K562 (cell line): ENCODE results near the gene HOXB5. TPM values are rescaled to one million over a fixed set of nuclear protein-coding genes. Genes with fewer than 3 reads are reported as not detected.

ENCODE experiments used
- CEBPZ ChIP-seq: fragments of 150-350 bp; IDR thresholded peaks from 2 replicates; pipeline ENCODE4 v1.6.1; 2014; ENCODE audit warnings: low read depth, mild to moderate bottlenecking, low read length, borderline replicate concordance
- POLR2AphosphoS2 ChIP-seq: IDR thresholded peaks from 2 replicates; pipeline ENCODE4 v1.6.1; 2012; ENCODE audit warnings: low read length, improper control_type of control experiment
- PRPF4 ChIP-seq: fragments of 200-400 bp; formaldehyde crosslinking; IDR thresholded peaks from one replicate; pipeline ENCODE4 v1.6.1; 2017; ENCODE audit warnings: low read length, low read depth, mild to moderate bottlenecking; ENCODE audit not compliant: insufficient read depth, poor library complexity, severe bottlenecking
- SRSF7 ChIP-seq: fragments of 200-400 bp; formaldehyde crosslinking; optimal IDR thresholded peaks from 2 replicates; pipeline ENCODE3; 2017; ENCODE audit warnings: mild to moderate bottlenecking, low read depth, low read length
- TEAD4 ChIP-seq, 2 experiments: sonication (generic) in 1 of 2; formaldehyde crosslinking in 1 of 2; IDR thresholded peaks; 2 replicates each; pipeline versions ENCODE4 v1.6.1 to v1.8.0; 2012 to 2022; ENCODE audit warnings: borderline replicate concordance in 1 of 2, inconsistent platforms in 1 of 2, low read length in 1 of 2, mild to moderate bottlenecking in 1 of 2, missing genetic modification reagents in 1 of 2
- ZEB2 ChIP-seq: fragments of 450-650 bp; IDR thresholded peaks from 2 replicates; pipeline ENCODE4 v1.6.1; 2016
- microRNA counts: library from miRNA; unstranded; fragments of <30 nt; microRNA quantifications from one replicate; lab custom pipeline; 2016
- microRNA-seq: library from miRNA; unstranded; fragments of <30 nt; microRNA quantifications from one replicate; pipeline ENCODE4, GENCODE V29; 2018; ENCODE audit warnings: borderline microRNAs expressed
- polyA plus RNA-seq, 8 experiments: library from polyadenylated mRNA; depleted of rRNA in 4 of 8; stranded (reverse) in 5 of 8; unstranded in 3 of 8; fragments of >200 nt; fragmentation: Nextera tagmentation in 2 of 8; fragmentation: Illumina TruSeq in 1 of 8; extraction: Ambion mirVana in 2 of 8; extraction: Trizol in 1 of 8; gene quantifications; 2 replicates each; pipeline versions ENCODE4 v1.2.1 to v1.2.3, GENCODE V29; 2011 to 2014; ENCODE audit warnings: inconsistent platforms in 1 of 8, missing spikeins in 1 of 8
- small RNA-seq: library from RNA; depleted of rRNA; stranded (forward); fragments of <200 nt; gene quantifications from one replicate; pipeline ENCODE3, GENCODE V24; 2014
- total RNA-seq, 7 experiments: library from RNA; depleted of rRNA in 6 of 7; stranded (reverse); fragments of >200 nt in 6 of 7; fragmentation: Illumina TruSeq in 2 of 7; extraction: Trizol in 2 of 7; gene quantifications; 2 replicates each; pipeline versions ENCODE4 v1.2.1 to v1.2.3, GENCODE V29; 2011 to 2021; ENCODE audit warnings: low replicate concordance in 1 of 7

The HOXB5 gene
- total and polyA plus RNA-seq, 9 of the 15 experiments (the other 6 are each of a cell fraction or from before 2014, with no cell fraction given): 0.24 to 2.7 (median 0.65) TPM

DNA sequence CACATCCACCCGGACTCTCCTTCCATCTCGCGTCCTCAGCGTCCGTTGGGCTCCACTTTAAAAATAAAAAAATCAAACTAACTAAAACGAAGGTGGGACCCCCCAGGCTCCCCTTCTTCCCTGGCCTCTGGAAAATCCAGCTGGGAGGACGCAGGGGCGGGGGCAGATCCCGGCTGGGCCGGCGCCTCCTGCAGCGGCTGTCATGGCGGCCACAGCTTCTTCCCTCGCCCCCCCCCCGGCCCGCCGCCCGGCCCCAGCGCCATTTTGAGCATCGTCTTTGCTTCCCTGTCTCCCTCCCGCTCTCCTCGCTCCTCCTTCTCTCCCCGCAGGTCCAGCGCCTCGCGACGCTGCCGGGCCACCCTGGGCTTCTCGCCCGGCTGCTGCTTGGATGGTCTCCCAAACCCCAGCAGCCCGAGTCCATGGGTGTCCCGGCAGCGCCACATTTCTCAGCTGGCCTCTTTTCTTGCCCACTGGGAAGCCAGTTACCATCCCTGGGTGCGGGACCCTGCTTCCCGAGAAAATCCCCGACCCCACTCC, 51.9 kb downstream of the HOXB5 start (continued):
- TF ChIP-seq SRSF7 (no peak), PRPF4 (no peak), ZEB2 (no peak), TEAD4 (IDR thresholded peaks at IDR 0.05; ENCODE audit: low read length) (no peak; the same call in 1 of the 2 replicates), TEAD4 (CRISPR knock-in tag; IDR thresholded peaks at IDR 0.05; ENCODE audit: borderline replicate concordance) (no peak), POLR2AphosphoS2 (no peak), CEBPZ (no peak)

MicroRNA genes within 50 kb of the gene (microRNA counts, 767-probe panel; counts per million panel counts)
- microRNA hsa-miR-10a-5p (lab: Ali Mortazavi, UCI): 5,144 counts per million, percentile 90 among the panel's probes with 10 or more counts

Small RNAs within 50 kb of the gene (microRNA-seq; reads per million reads assigned to microRNA genes)
- 8.6 reads per million, percentile 55 among the genes with 10 or more reads in this experiment for gene MIR196A1

Small RNAs within 50 kb of the gene (small RNA-seq; reads per million reads assigned to genes)
- 4.0 reads per million, percentile 91 among the genes with 10 or more reads in this experiment for gene MIR196A1

Other genes with a start within 250 kb of the HOXB5 start
Only the 7 nearest of the 14 such genes appear.
- gene HOXB2, start 48.7 kb downstream of the HOXB5 start, total RNA-seq (2014; rRNA removed): 35.0 and 42.1 TPM in 2 replicates
- 13.0 and 16.9 TPM in 2 replicates for gene HOXB2, start 48.7 kb downstream of the HOXB5 start, total RNA-seq (2014; rRNA removed; fragmentation: Illumina TruSeq; extraction: Trizol)
- 21.2 and 22.2 TPM in 2 replicates for gene HOXB2, start 48.7 kb downstream of the HOXB5 start, total RNA-seq (2015; rRNA removed; fragmentation: Illumina TruSeq; extraction: Trizol)
- 74.2 and 75.5 TPM in 2 replicates for gene HOXB2, start 48.7 kb downstream of the HOXB5 start, total RNA-seq (2021)
- 15.9 and 16.4 TPM in 2 replicates for gene HOXB2, start 48.7 kb downstream of the HOXB5 start, polyA plus RNA-seq (2011; rRNA removed)
- gene HOXB2, start 48.7 kb downstream of the HOXB5 start, polyA plus RNA-seq (2014; fragmentation: Illumina TruSeq; extraction: Trizol): 32.5 and 32.6 TPM in 2 replicates
- gene HOXB2, start 48.7 kb downstream of the HOXB5 start, polyA plus RNA-seq (2014; fragmentation: Nextera tagmentation; extraction: Ambion mirVana): 1 to 10 TPM; 2.1 to 3.1 TPM
- gene HOXB2, start 48.7 kb downstream of the HOXB5 start, polyA plus RNA-seq (2014; rRNA removed): 66.4 and 97.7 TPM in 2 replicates
- gene HOXB4, start 15.4 kb downstream of the HOXB5 start, total RNA-seq (2014; rRNA removed): 23.9 and 26.4 TPM in 2 replicates
- 10.6 and 10.8 TPM in 2 replicates for gene HOXB4, start 15.4 kb downstream of the HOXB5 start, total RNA-seq (2014; rRNA removed; fragmentation: Illumina TruSeq; extraction: Trizol)
- 14.6 and 14.9 TPM in 2 replicates for gene HOXB4, start 15.4 kb downstream of the HOXB5 start, total RNA-seq (2015; rRNA removed; fragmentation: Illumina TruSeq; extraction: Trizol)
- gene HOXB4, start 15.4 kb downstream of the HOXB5 start, total RNA-seq (2021): 33.2 and 34.9 TPM in 2 replicates
- gene HOXB4, start 15.4 kb downstream of the HOXB5 start, polyA plus RNA-seq (2011; rRNA removed): 9.2 and 13.0 TPM in 2 replicates
- 27.5 and 30.2 TPM in 2 replicates for gene HOXB4, start 15.4 kb downstream of the HOXB5 start, polyA plus RNA-seq (2014; fragmentation: Illumina TruSeq; extraction: Trizol)
- gene HOXB4, start 15.4 kb downstream of the HOXB5 start, polyA plus RNA-seq (2014; fragmentation: Nextera tagmentation; extraction: Ambion mirVana): 1 to 10 TPM; 1.6 to 2.6 TPM
- gene HOXB4, start 15.4 kb downstream of the HOXB5 start, polyA plus RNA-seq (2014; rRNA removed): 22.5 and 27.2 TPM in 2 replicates
- gene HOXB3, start 3.5 kb downstream of the HOXB5 start, total RNA-seq (2014; rRNA removed): 11.8 and 17.2 TPM in 2 replicates
- 20.2 and 21.2 TPM in 2 replicates for gene HOXB3, start 3.5 kb downstream of the HOXB5 start, total RNA-seq (2014; rRNA removed; fragmentation: Illumina TruSeq; extraction: Trizol)
- 24.7 and 28.1 TPM in 2 replicates for gene HOXB3, start 3.5 kb downstream of the HOXB5 start, total RNA-seq (2015; rRNA removed; fragmentation: Illumina TruSeq; extraction: Trizol)
- gene HOXB3, start 3.5 kb downstream of the HOXB5 start, total RNA-seq (2021): 22.7 and 28.3 TPM in 2 replicates
- 15.7 and 21.5 TPM in 2 replicates for gene HOXB3, start 3.5 kb downstream of the HOXB5 start, polyA plus RNA-seq (2011; rRNA removed)
- 23.5 and 27.0 TPM in 2 replicates for gene HOXB3, start 3.5 kb downstream of the HOXB5 start, polyA plus RNA-seq (2014; fragmentation: Illumina TruSeq; extraction: Trizol)
- 1 to 10 TPM; 2.4 to 2.5 TPM for gene HOXB3, start 3.5 kb downstream of the HOXB5 start, polyA plus RNA-seq (2014; fragmentation: Nextera tagmentation; extraction: Ambion mirVana)
- gene HOXB3, start 3.5 kb downstream of the HOXB5 start, polyA plus RNA-seq (2014; rRNA removed): 33.0 and 41.3 TPM in 2 replicates
- gene HOXB6, start 11.2 kb upstream of the HOXB5 start, total RNA-seq (2014; rRNA removed): 6.5 and 9.1 TPM in 2 replicates
- 3.9 and 4.9 TPM in 2 replicates for gene HOXB6, start 11.2 kb upstream of the HOXB5 start, total RNA-seq (2014; rRNA removed; fragmentation: Illumina TruSeq; extraction: Trizol)
- 7.3 and 7.5 TPM in 2 replicates for gene HOXB6, start 11.2 kb upstream of the HOXB5 start, total RNA-seq (2015; rRNA removed; fragmentation: Illumina TruSeq; extraction: Trizol)
- 10.6 and 14.2 TPM in 2 replicates for gene HOXB6, start 11.2 kb upstream of the HOXB5 start, total RNA-seq (2021)
- gene HOXB6, start 11.2 kb upstream of the HOXB5 start, polyA plus RNA-seq (2011; rRNA removed): 2.3 and 3.0 TPM in 2 replicates
- 4.0 and 7.7 TPM in 2 replicates for gene HOXB6, start 11.2 kb upstream of the HOXB5 start, polyA plus RNA-seq (2014; fragmentation: Illumina TruSeq; extraction: Trizol)
- gene HOXB6, start 11.2 kb upstream of the HOXB5 start, polyA plus RNA-seq (2014; fragmentation: Nextera tagmentation; extraction: Ambion mirVana): 1 to 10 TPM; 1.2 to 1.9 TPM
- 13.7 and 14.8 TPM in 2 replicates for gene HOXB6, start 11.2 kb upstream of the HOXB5 start, polyA plus RNA-seq (2014; rRNA removed)
- gene HOXB7, start 17.2 kb upstream of the HOXB5 start, total RNA-seq (2014; rRNA removed): 8.3 and 11.0 TPM in 2 replicates
- 13.5 and 14.7 TPM in 2 replicates for gene HOXB7, start 17.2 kb upstream of the HOXB5 start, total RNA-seq (2014; rRNA removed; fragmentation: Illumina TruSeq; extraction: Trizol)
- gene HOXB7, start 17.2 kb upstream of the HOXB5 start, total RNA-seq (2015; rRNA removed; fragmentation: Illumina TruSeq; extraction: Trizol): 14.8 and 16.7 TPM in 2 replicates
- gene HOXB7, start 17.2 kb upstream of the HOXB5 start, total RNA-seq (2021): 8.2 and 10.8 TPM in 2 replicates
- 5.5 and 5.9 TPM in 2 replicates for gene HOXB7, start 17.2 kb upstream of the HOXB5 start, polyA plus RNA-seq (2011; rRNA removed)
- gene HOXB7, start 17.2 kb upstream of the HOXB5 start, polyA plus RNA-seq (2014; fragmentation: Illumina TruSeq; extraction: Trizol): 10.3 and 11.6 TPM in 2 replicates
- gene HOXB7, start 17.2 kb upstream of the HOXB5 start, polyA plus RNA-seq (2014; fragmentation: Nextera tagmentation; extraction: Ambion mirVana): 1 to 10 TPM; 5.7 to 5.8 TPM
- 11.1 and 13.9 TPM in 2 replicates for gene HOXB7, start 17.2 kb upstream of the HOXB5 start, polyA plus RNA-seq (2014; rRNA removed)
- 5.1 and 9.3 TPM in 2 replicates for gene HOXB8, start 21.5 kb upstream of the HOXB5 start, total RNA-seq (2014; rRNA removed)
- gene HOXB8, start 21.5 kb upstream of the HOXB5 start, total RNA-seq (2014; rRNA removed; fragmentation: Illumina TruSeq; extraction: Trizol): 1.5 and 2.9 TPM in 2 replicates
- gene HOXB8, start 21.5 kb upstream of the HOXB5 start, total RNA-seq (2015; rRNA removed; fragmentation: Illumina TruSeq; extraction: Trizol): 2.1 and 2.5 TPM in 2 replicates
- gene HOXB8, start 21.5 kb upstream of the HOXB5 start, total RNA-seq (2021): 14.9 and 17.7 TPM in 2 replicates
- gene HOXB8, start 21.5 kb upstream of the HOXB5 start, polyA plus RNA-seq (2011; rRNA removed): 3.6 and 4.6 TPM in 2 replicates
- gene HOXB8, start 21.5 kb upstream of the HOXB5 start, polyA plus RNA-seq (2014; fragmentation: Illumina TruSeq; extraction: Trizol): 7.0 and 8.3 TPM in 2 replicates
- 1 to 10 TPM in 1 of 2 experiments, under 1 TPM in 1; 0.52 to 1.2 TPM for gene HOXB8, start 21.5 kb upstream of the HOXB5 start, polyA plus RNA-seq (2014; fragmentation: Nextera tagmentation; extraction: Ambion mirVana)
- gene HOXB8, start 21.5 kb upstream of the HOXB5 start, polyA plus RNA-seq (2014; rRNA removed): 18.8 and 23.8 TPM in 2 replicates
- 77.6 and 91.3 TPM in 2 replicates for gene HOXB9, start 32.6 kb upstream of the HOXB5 start, total RNA-seq (2014; rRNA removed)
- gene HOXB9, start 32.6 kb upstream of the HOXB5 start, total RNA-seq (2014; rRNA removed; fragmentation: Illumina TruSeq; extraction: Trizol): 64.8 and 71.4 TPM in 2 replicates
- gene HOXB9, start 32.6 kb upstream of the HOXB5 start, total RNA-seq (2015; rRNA removed; fragmentation: Illumina TruSeq; extraction: Trizol): 54.3 and 54.6 TPM in 2 replicates
- gene HOXB9, start 32.6 kb upstream of the HOXB5 start, total RNA-seq (2021): 136 and 146 TPM in 2 replicates
- 104 and 141 TPM in 2 replicates for gene HOXB9, start 32.6 kb upstream of the HOXB5 start, polyA plus RNA-seq (2011; rRNA removed)
- 187 and 196 TPM in 2 replicates for gene HOXB9, start 32.6 kb upstream of the HOXB5 start, polyA plus RNA-seq (2014; fragmentation: Illumina TruSeq; extraction: Trizol)
- gene HOXB9, start 32.6 kb upstream of the HOXB5 start, polyA plus RNA-seq (2014; fragmentation: Nextera tagmentation; extraction: Ambion mirVana): 1 to 10 TPM; 3.1 to 5.2 TPM
- 136 and 145 TPM in 2 replicates for gene HOXB9, start 32.6 kb upstream of the HOXB5 start, polyA plus RNA-seq (2014; rRNA removed)